Measurements from ENCODE around the gene JAZF1. TPM values are rescaled to one million over a fixed set of nuclear protein-coding genes. Genes with fewer than 3 reads are reported as not detected.

Gene JAZF1
- total and polyA plus RNA-seq, 9 of the 15 experiments (the other 6 are each of a cell fraction or from before 2014, with no cell fraction given): 0.04 to 0.64 (median 0.11) TPM; not detected in 3

DNA sequence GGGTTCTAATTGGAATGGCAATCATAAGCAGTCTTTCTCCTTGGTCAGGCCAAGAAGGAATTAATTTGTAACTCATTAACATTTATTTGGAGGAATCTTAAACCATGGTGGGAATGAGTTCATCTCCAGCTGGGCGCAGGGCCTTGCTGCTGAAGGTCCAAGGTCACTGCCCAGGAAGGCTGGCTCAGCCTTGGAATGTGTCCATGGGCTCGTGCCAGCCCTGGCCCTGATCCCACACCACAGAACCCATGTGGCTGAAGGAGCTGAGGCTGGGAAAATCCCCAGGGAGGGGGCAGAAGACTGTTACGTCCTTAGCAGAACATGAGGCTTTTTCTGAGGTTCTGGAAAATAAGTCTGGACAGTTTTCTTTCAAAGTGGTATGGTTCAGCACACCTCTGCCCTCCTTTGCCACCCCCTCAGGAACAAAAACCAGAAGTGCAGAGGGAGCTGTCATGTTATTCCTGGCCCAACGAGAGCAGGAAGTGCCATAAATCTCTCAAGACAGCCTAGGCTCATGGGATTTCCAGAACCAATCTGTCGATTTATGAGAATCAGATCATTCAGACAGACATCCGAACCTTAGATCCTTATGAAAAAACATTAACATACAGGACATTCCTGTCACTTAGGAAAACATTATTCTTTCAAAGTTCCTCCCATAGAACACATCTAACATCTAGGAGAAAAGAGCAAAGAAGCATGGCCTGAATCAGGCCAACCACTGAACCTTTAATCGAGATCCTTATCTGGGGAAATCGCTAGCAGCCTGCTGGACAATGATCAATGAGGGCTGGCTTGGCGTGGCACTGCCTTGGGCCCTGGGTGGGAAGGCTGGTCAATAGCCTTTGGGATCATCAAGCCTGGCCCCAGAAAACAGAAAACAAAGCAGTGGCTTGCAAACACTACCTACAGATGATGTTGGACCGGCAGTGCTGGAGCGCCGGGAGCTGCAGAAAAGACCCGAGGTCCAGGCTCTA lies 306.3 kb downstream of the JAZF1 start:
- ChIA-PET CTCF (ENCODE audit: low intra/inter-chr PET ratio) (no interaction called here), POLR2A (interaction anchor here (1.4 kb wide), 1 partner anchor 14 kb away, joined by 3 read pairs; no protein-coding TSS in a partner anchor)
- Histone ChIP-seq H3K9ac (ENCODE audit: insufficient read depth in 1 of 2, low read depth in 2 of 2, low read length in 2 of 2) (no peak overlapping the region), H3K36me3 (ENCODE audit: control insufficient read depth, insufficient read depth, low read length) (no peaks in the 10 kb centered on the region), H3K27me3 (ENCODE audit: control insufficient read depth in 2 of 2, insufficient read depth in 2 of 2, low read length in 2 of 2) (peaks cover 50 to 65% of the 10 kb centered on the region in 2 experiments), H3K27ac (ENCODE audit: extremely low read depth, low read depth, low read length) (no peak overlapping the region), H3K9me1 (ENCODE audit: control insufficient read depth, insufficient read depth, low read length) (no peaks in the 10 kb centered on the region), H2AFZ (ENCODE audit: low read depth, low read length) (no peak overlapping the region), H3K4me3 (no peak overlapping the region), H3K4me1 (replicated peaks in 1 of 2; ENCODE audit: control insufficient read depth in 2 of 2, insufficient read depth in 2 of 2, low read length in 2 of 2) (no peaks in the 10 kb centered on the region), H3K79me2 (ENCODE audit: control insufficient read depth, insufficient read depth, low read length) (no peaks in the 10 kb centered on the region), H4K20me1 (replicated peaks; ENCODE audit: control insufficient read depth, insufficient read depth, low read length) (no peaks in the 10 kb centered on the region), H3K4me2 (ENCODE audit: insufficient read depth, low read length) (no peak overlapping the region), H3K9me3 (replicated peaks; ENCODE audit: control insufficient read depth, insufficient read depth, low read depth, low read length) (no peaks in the 10 kb centered on the region)
- BruUV-seq (replicated peaks): no TSS peak
- intact Hi-C loops (cut with micrococcal nuclease): loop anchor here (10.0 kb wide), 1 partner anchor 59 kb away; no protein-coding TSS in a partner anchor
- in situ Hi-C loops (cut with MboI): no loop called here
- no peak for ATAC-seq
- DNase-seq (ENCODE audit: extremely low read depth in 1 of 4, low spot score in 3 of 4): no peak
- WGBS (ENCODE audit: insufficient coverage, low coverage, missing lambda C conversion rate): 0% methylated on average over 13 of the region's 13 CpGs
- no peak for FAIRE-seq
- peak; percentile 7 for TF ChIP-seq MEIS2 (IDR thresholded peaks at IDR 0.05; ENCODE audit: partially characterized antibody)
- TF ChIP-seq, protein P1, sequence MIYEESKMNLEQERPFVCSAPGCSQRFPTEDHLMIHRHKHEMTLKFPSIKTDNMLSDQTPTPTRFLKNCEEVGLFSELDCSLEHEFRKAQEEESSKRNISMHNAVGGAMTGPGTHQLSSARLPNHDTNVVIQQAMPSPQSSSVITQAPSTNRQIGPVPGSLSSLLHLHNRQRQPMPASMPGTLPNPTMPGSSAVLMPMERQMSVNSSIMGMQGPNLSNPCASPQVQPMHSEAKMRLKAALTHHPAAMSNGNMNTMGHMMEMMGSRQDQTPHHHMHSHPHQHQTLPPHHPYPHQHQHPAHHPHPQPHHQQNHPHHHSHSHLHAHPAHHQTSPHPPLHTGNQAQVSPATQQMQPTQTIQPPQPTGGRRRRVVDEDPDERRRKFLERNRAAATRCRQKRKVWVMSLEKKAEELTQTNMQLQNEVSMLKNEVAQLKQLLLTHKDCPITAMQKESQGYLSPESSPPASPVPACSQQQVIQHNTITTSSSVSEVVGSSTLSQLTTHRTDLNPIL (CRISPR knock-in tag; IDR thresholded peaks at IDR 0.05): no peak

Data from K562 (cell line).